CD4-positive, CD25-positive, alpha-beta regulatory T cell (primary cell): ENCODE results near the gene TAS2R38. TPM values are rescaled to one million over a fixed set of nuclear protein-coding genes. Genes with fewer than 3 reads are reported as not detected.

Experiments
- ATAC-seq, 2 donors: fragments of 150-1000 bp; cut with Tn5 transposase; one replicate each; pipeline ENCODE4 v1.10.0; 2021; ENCODE audit warnings: low read depth in 2 of 2, moderate number of reproducible peaks in 2 of 2, moderate library complexity in 1 of 2
- DNase-seq, 3 donors: peaks; one replicate each; pipeline versions ENCODE4 v3.0.0 to v3.0.0-alpha.2; 2012 to 2022; ENCODE audit warnings: mixed read lengths in 1 of 3
- H3K27ac ChIP-seq: one replicate; pipeline ENCODE4 v1.7.0; 2013; ENCODE audit warnings: mild to moderate bottlenecking, low read length; ENCODE audit not compliant: insufficient read depth, poor library complexity, severe bottlenecking
- H3K27me3 ChIP-seq: one replicate; pipeline ENCODE4 v1.7.0; 2013; ENCODE audit warnings: low read length; ENCODE audit not compliant: control insufficient read depth, insufficient read depth
- H3K36me3 ChIP-seq: one replicate; pipeline ENCODE4 v1.7.0; 2013; ENCODE audit warnings: mild to moderate bottlenecking, low read length, moderate library complexity; ENCODE audit not compliant: control insufficient read depth, insufficient read depth
- H3K4me1 ChIP-seq: 2 replicates; pipeline ENCODE4 v1.7.0; 2013; ENCODE audit warnings: mild to moderate bottlenecking, low read length; ENCODE audit not compliant: insufficient read depth, control insufficient read depth, poor library complexity, severe bottlenecking
- H3K4me3 ChIP-seq: one replicate; pipeline ENCODE4 v1.7.0; 2013; ENCODE audit warnings: low read depth, mild to moderate bottlenecking, low read length, moderate library complexity
- H3K9me3 ChIP-seq, 2 experiments: 1 replicate in 1 of 2; 2 replicates in 1 of 2; pipeline ENCODE4 v1.7.0; 2013; ENCODE audit warnings: low read length in 2 of 2, mild to moderate bottlenecking in 1 of 2, moderate library complexity in 1 of 2; ENCODE audit not compliant: control insufficient read depth in 2 of 2
- H3K27ac Mint-ChIP-seq, 3 donors: one replicate each; pipeline ENCODE4 v1.8.0; 2020 to 2022; ENCODE audit warnings: mild to moderate bottlenecking in 3 of 3, mixed read lengths in 3 of 3, moderate library complexity in 2 of 3
- H3K27me3 Mint-ChIP-seq: one replicate; pipeline ENCODE4 v1.8.0; 2022; ENCODE audit warnings: mild to moderate bottlenecking, mixed read lengths
- H3K36me3 Mint-ChIP-seq: one replicate; pipeline ENCODE4 v1.8.0; 2020; ENCODE audit warnings: mixed read lengths
- H3K4me1 Mint-ChIP-seq, 4 donors: one replicate each; pipeline ENCODE4 v1.8.0; 2020 to 2022; ENCODE audit warnings: mixed read lengths in 4 of 4, mild to moderate bottlenecking in 1 of 4
- H3K4me3 Mint-ChIP-seq, 4 donors: one replicate each; pipeline ENCODE4 v1.8.0; 2020 to 2022; ENCODE audit warnings: mild to moderate bottlenecking in 4 of 4, mixed read lengths in 4 of 4, moderate library complexity in 3 of 4
- H3K9me3 Mint-ChIP-seq, 7 donors: one replicate each; pipeline ENCODE4 v1.8.0; 2020 to 2022; ENCODE audit warnings: mixed read lengths in 7 of 7, mild to moderate bottlenecking in 3 of 7, moderate library complexity in 2 of 7
- polyA plus RNA-seq, 4 donors: library from polyadenylated mRNA; unstranded; fragments of 300-500 nt; fragmentation: Illumina TruSeq; gene quantifications; one replicate each; pipeline ENCODE4 v1.2.3, GENCODE V29; 2021
- total RNA-seq: library from RNA; stranded (reverse); gene quantifications from one replicate; pipeline ENCODE4 v1.2.3, GENCODE V29; 2022

TAS2R38 gene
- total and polyA plus RNA-seq, 5 donors from 2014 or later, result not detected

DNA sequence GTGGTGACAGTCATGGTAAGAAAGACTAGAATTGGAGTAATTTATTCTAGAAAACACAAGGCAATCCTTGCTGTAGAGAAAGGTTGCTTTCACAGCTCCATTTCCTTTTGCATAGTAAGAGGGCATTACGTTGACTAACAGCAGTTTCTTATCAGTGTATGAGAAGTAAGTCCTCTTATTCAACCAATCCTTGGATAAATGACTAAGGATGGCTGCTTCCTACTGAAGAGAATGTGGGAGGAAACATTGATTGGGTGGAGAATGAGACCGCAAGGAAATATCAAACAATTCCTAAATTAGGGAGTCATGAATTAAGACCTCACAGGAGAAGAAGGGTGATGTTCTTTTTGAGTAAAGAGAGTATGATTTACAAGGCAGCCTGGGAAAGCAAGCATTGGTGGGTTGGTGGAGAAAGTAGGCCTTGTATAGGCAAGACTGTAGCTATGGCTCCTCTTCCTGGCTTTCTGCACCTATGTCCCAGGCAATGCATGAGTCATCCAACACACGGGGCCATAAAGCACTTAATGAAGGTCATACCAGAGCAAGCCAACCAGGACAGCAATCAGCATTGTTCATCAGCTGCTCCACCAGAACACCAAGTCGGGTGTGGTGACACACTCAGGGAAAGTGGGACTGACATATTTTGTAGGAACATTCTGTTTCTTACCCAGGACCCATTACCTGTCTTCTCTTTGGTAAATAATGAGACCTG lies 27.7 kb upstream of the TAS2R38 start:
- no peaks in the 10 kb centered on the region for H3K27me3 ChIP-seq
- no peaks in the 10 kb centered on the region for H3K36me3 ChIP-seq
- H3K4me3 ChIP-seq, result no peak overlapping the region
- no peak overlapping the region for H3K27ac ChIP-seq
- no peak overlapping the region for H3K4me3 Mint-ChIP-seq
- H3K9me3 Mint-ChIP-seq, result peaks cover 0 to 7% (median 0%) of the 10 kb centered on the region in 7 donors
- DNase-seq, result no peak
- H3K27me3 Mint-ChIP-seq, result peaks cover 14% of the 10 kb centered on the region
- no peaks in the 10 kb centered on the region for H3K9me3 ChIP-seq
- H3K4me1 ChIP-seq, result no peaks in the 10 kb centered on the region
- no peaks in the 10 kb centered on the region for H3K36me3 Mint-ChIP-seq
- ATAC-seq, result no peak
- no peak overlapping the region for H3K27ac Mint-ChIP-seq
- H3K4me1 Mint-ChIP-seq, result no peaks in the 10 kb centered on the region

DNA sequence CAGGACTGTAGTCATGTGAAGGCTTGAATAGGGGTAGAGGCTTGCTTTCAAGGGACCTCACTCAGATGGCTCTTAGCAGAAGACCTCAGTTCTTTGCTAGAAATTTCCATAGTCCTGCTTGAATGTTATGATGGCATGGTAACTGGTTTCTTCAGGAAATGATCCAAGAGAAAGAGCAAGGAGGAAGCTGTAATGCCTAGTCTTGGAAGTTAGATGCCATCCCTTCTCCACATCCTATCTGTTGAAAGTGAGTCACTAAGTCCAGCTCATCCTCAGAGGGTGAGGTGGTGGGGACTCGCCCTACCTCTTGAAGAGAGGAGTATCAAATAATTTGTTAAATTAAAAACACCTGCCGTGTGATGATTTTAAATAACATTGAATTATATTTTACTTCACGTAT lies 26.7 kb upstream of the TAS2R38 start:
- DNase-seq (no peak), ATAC-seq (no peak)
- no peaks in the 10 kb centered on the region for H3K36me3 Mint-ChIP-seq
- Histone ChIP-seq H3K9me3 (no peaks in the 10 kb centered on the region), H3K27ac (no peak overlapping the region), H3K36me3 (no peaks in the 10 kb centered on the region), H3K4me3 (no peak overlapping the region), H3K27me3 (no peaks in the 10 kb centered on the region), H3K4me1 (no peaks in the 10 kb centered on the region)
- peaks cover 15% of the 10 kb centered on the region for H3K27me3 Mint-ChIP-seq
- H3K9me3 Mint-ChIP-seq, result peaks cover 0 to 7% (median 0%) of the 10 kb centered on the region in 7 donors
- H3K27ac Mint-ChIP-seq, result no peak overlapping the region
- H3K4me1 Mint-ChIP-seq, result no peaks in the 10 kb centered on the region
- H3K4me3 Mint-ChIP-seq, result no peak overlapping the region

DNA sequence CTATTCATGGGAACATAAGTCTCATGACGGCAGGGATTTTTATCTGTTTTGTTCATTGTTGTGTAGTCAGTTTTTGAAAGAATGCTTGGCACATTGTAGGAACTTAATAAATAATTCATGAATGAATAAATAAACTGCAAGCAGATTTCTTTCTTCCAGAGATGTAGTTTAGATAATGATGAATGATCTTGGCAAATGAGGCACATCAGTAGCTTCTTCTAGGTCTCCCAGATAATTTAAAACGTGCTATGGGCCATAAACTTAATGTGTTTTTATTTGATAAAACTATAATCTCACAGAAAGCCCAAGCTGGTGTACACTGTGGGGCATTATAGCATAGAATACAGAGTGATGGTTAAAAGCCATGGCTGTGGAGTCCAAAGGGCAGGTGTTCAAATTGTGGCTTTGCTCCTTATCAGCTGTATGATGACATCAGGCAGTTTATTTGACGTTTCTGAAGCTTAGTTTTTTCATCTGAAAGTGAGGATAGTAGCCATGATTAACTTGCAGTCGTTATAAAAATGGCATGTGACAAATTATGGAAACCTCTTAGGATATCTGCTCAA lies 25.6 kb upstream of the TAS2R38 start:
- Mint-ChIP-seq H3K9me3 (peaks cover 0 to 7% (median 0%) of the 10 kb centered on the region in 7 donors), H3K4me3 (no peak overlapping the region), H3K36me3 (no peaks in the 10 kb centered on the region), H3K27me3 (peaks cover 15% of the 10 kb centered on the region), H3K27ac (no peak overlapping the region), H3K4me1 (no peaks in the 10 kb centered on the region)
- Histone ChIP-seq H3K36me3 (no peaks in the 10 kb centered on the region), H3K9me3 (no peaks in the 10 kb centered on the region), H3K27me3 (no peaks in the 10 kb centered on the region), H3K4me1 (no peaks in the 10 kb centered on the region), H3K4me3 (no peak overlapping the region), H3K27ac (no peak overlapping the region)
- ATAC-seq (no peak), DNase-seq (no peak)

DNA sequence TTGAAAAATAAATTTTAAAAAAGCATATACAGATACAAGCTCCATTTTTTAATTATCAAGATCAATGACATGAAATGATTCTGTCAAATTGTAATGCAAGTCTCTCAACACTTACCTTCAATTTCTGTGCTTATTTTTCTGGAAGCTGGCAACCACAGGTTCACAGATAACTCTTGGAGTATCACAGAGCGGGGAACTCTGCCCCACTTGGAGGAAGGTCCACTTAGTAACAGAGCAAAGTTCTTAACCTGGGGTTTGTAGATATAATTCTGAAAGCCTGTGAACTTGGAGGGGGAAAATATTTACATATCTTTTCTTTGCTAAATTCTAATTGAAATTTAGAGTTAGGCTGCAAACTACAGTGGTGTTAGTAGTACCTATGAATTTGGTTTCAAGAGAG lies 19.8 kb upstream of the TAS2R38 start:
- H3K9me3 Mint-ChIP-seq, result peaks cover 0 to 4% (median 0%) of the 10 kb centered on the region in 7 donors
- no peak overlapping the region for H3K4me3 Mint-ChIP-seq
- DNase-seq (no peak), ATAC-seq (no peak)
- Histone ChIP-seq H3K36me3 (no peaks in the 10 kb centered on the region), H3K9me3 (no peaks in the 10 kb centered on the region), H3K27ac (no peak overlapping the region), H3K27me3 (no peaks in the 10 kb centered on the region), H3K4me3 (no peak overlapping the region), H3K4me1 (no peaks in the 10 kb centered on the region)
- H3K36me3 Mint-ChIP-seq, result no peaks in the 10 kb centered on the region
- H3K27me3 Mint-ChIP-seq, result peaks cover 7% of the 10 kb centered on the region
- no peak overlapping the region for H3K27ac Mint-ChIP-seq
- peaks cover 0 to 2% (median 0%) of the 10 kb centered on the region in 4 donors for H3K4me1 Mint-ChIP-seq

DNA sequence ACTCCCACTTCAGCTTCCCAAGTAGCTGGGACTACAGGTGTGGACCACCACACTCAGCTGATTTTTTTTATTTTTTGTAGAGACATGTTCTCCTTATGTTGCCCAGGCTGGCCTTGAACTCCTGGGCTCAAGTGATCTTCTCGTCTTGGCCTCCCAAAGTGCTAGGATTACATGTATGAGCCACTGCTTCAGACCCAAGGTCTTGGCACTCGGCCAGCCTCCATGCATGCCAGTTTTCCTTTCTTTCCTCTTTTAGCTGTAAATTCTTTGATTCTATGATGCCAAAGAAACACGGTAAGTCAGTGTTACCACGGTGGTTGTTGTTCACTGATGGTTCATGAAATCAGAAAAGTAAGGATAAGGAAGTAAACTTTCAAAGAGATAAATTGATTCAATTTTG lies 19.1 kb upstream of the TAS2R38 start:
- Mint-ChIP-seq H3K27ac (no peak overlapping the region), H3K4me1 (peaks cover 0 to 2% (median 0%) of the 10 kb centered on the region in 4 donors), H3K4me3 (no peak overlapping the region), H3K9me3 (peaks cover 0 to 2% (median 0%) of the 10 kb centered on the region in 7 donors), H3K27me3 (peaks cover 7% of the 10 kb centered on the region), H3K36me3 (no peaks in the 10 kb centered on the region)
- Histone ChIP-seq H3K9me3 (no peaks in the 10 kb centered on the region), H3K4me1 (no peaks in the 10 kb centered on the region), H3K27me3 (no peaks in the 10 kb centered on the region), H3K4me3 (no peak overlapping the region), H3K27ac (no peak overlapping the region), H3K36me3 (no peaks in the 10 kb centered on the region)
- no peak for DNase-seq
- ATAC-seq, result no peak

DNA sequence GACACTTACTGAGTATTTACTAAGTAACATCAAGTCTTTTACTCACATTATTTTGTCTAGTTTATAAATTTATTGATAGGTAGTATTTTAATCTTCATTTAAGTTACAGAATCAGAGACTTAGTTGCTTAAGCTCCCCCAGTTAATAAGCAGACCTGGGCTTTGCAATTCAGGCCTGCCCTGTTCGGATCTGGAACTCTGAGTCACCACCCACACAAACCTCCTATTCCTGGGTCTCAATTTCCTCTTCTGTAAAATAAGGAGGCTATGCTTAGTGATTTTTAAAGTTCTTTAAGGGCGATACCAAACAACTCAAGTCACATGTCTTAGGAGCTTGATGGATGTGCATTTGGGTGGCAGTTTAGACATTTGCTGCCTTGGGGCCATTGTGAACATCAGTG lies 18.6 kb upstream of the TAS2R38 start:
- Histone ChIP-seq H3K4me3 (no peak overlapping the region), H3K36me3 (no peaks in the 10 kb centered on the region), H3K9me3 (no peaks in the 10 kb centered on the region), H3K4me1 (no peaks in the 10 kb centered on the region), H3K27ac (no peak overlapping the region), H3K27me3 (no peaks in the 10 kb centered on the region)
- DNase-seq, result no peak
- Mint-ChIP-seq H3K4me1 (peaks cover 0 to 2% (median 0%) of the 10 kb centered on the region in 4 donors), H3K27ac (no peak overlapping the region), H3K9me3 (peaks cover 0 to 2% (median 0%) of the 10 kb centered on the region in 7 donors), H3K36me3 (no peaks in the 10 kb centered on the region), H3K4me3 (no peak overlapping the region), H3K27me3 (peaks cover 7% of the 10 kb centered on the region)
- no peak for ATAC-seq

DNA sequence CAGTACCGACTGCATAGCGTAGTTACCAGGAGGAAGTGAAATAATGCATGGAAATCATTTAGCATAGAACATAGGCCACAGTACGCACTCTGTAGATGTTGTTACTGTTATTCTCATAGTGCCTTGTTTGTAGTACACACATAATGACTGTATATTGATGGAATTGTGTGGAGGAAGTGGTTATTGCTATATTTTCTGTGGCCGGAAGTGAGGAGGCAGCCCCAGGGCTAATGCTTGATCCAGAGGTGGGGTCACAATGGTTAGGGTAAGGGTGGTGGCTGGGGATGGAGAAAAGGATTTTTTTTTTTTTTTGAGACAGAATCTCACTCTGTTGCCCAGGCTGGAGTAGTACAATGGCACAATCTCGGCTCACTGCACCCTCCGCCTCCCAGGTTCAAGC lies 17.6 kb upstream of the TAS2R38 start:
- Histone ChIP-seq H3K27me3 (no peaks in the 10 kb centered on the region), H3K27ac (no peak overlapping the region), H3K4me3 (no peak overlapping the region), H3K4me1 (no peaks in the 10 kb centered on the region), H3K9me3 (peaks cover 0 to 3% of the 10 kb centered on the region in 2 experiments), H3K36me3 (no peaks in the 10 kb centered on the region)
- no peak overlapping the region for H3K4me3 Mint-ChIP-seq
- no peaks in the 10 kb centered on the region for H3K36me3 Mint-ChIP-seq
- no peaks in the 10 kb centered on the region for H3K27me3 Mint-ChIP-seq
- ATAC-seq, result no peak
- no peak overlapping the region for H3K27ac Mint-ChIP-seq
- no peak for DNase-seq
- H3K4me1 Mint-ChIP-seq, result peaks cover 0 to 2% (median 0%) of the 10 kb centered on the region in 4 donors
- H3K9me3 Mint-ChIP-seq, result peaks cover 0 to 1% (median 0%) of the 10 kb centered on the region in 7 donors
